Tibial nerve (tissue), 4 donors: ENCODE measurements around the gene SOS1.

Source experiments
- EP300 ChIP-seq, 2 donors: sonication (generic); formaldehyde crosslinking; IDR thresholded peaks; one replicate each; pipeline ENCODE4 v1.6.1; 2017; ENCODE audit warnings: antibody characterized with exemption in 2 of 2, mild to moderate bottlenecking in 1 of 2
- POLR2A ChIP-seq, 2 donors: fragments of 450-650 bp; IDR thresholded peaks; one replicate each; pipeline ENCODE4 v1.6.1; 2017; ENCODE audit warnings: antibody characterized with exemption in 2 of 2, mild to moderate bottlenecking in 2 of 2, moderate library complexity in 2 of 2
- TF ChIP-seq, protein P1 (sequence below), 5 experiments: fragments of 200-600 bp in 3 of 5; fragments of 450-650 bp in 2 of 5; sonication (generic) in 3 of 5; IDR thresholded peaks; one replicate each; pipeline ENCODE4 v1.5.1; 2016 to 2019; ENCODE audit warnings: antibody characterized with exemption in 5 of 5, mild to moderate bottlenecking in 3 of 5, moderate library complexity in 2 of 5

GRCh38 chr2:38945911-38946310 lies 174.9 kb downstream of the SOS1 start:
- TF ChIP-seq EP300 (IDR thresholded peaks at IDR 0.05): no peak
- TF ChIP-seq, protein P1, sequence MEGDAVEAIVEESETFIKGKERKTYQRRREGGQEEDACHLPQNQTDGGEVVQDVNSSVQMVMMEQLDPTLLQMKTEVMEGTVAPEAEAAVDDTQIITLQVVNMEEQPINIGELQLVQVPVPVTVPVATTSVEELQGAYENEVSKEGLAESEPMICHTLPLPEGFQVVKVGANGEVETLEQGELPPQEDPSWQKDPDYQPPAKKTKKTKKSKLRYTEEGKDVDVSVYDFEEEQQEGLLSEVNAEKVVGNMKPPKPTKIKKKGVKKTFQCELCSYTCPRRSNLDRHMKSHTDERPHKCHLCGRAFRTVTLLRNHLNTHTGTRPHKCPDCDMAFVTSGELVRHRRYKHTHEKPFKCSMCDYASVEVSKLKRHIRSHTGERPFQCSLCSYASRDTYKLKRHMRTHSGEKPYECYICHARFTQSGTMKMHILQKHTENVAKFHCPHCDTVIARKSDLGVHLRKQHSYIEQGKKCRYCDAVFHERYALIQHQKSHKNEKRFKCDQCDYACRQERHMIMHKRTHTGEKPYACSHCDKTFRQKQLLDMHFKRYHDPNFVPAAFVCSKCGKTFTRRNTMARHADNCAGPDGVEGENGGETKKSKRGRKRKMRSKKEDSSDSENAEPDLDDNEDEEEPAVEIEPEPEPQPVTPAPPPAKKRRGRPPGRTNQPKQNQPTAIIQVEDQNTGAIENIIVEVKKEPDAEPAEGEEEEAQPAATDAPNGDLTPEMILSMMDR (IDR thresholded peaks at IDR 0.05): no peak
- TF ChIP-seq POLR2A (IDR thresholded peaks at IDR 0.05): no peak
